ENCODE measurements around the gene ACOT7. TPM values are rescaled to one million over a fixed set of nuclear protein-coding genes. Genes with fewer than 3 reads are reported as not detected.

ACOT7 gene
- total and polyA plus RNA-seq, 2 experiments from 2014 or later: 20.3 to 39.9 TPM

DNA sequence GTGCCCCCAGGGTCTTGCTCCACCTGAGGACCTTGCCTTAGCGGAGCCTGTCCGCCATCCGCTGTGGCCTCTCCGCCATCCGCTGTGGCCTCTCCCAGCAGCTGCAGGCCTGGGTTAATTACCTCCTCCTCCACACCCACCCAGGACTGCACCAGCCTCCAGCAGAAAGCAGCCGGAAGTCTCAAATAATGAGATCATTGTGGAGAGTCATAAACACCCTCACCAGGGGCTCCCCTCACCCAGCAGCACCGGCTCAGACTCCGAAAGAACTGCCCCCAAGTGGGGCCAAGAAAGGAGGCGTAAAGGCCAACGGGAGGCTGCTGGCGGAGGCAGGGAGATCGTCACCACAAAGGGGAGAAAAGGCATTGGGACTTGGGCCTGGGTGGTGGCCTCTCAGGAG lies 122.0 kb downstream of the ACOT7 start:
- Histone ChIP-seq H3K27me3 (no peaks in the 10 kb centered on the region), H3K4me2 (no peak overlapping the region), H4K20me1 (ENCODE audit: insufficient read depth, poor library complexity, severe bottlenecking) (no peaks in the 10 kb centered on the region), H3K9me2 (replicated peaks; ENCODE audit: insufficient read depth) (no peaks in the 10 kb centered on the region), H3K9me3 (ENCODE audit: low read depth) (no peaks in the 10 kb centered on the region), H3K4me1 (ENCODE audit: insufficient read depth) (peaks cover 38% of the 10 kb centered on the region), H3K36me3 (replicated peaks; ENCODE audit: insufficient read depth, low read depth) (no peaks in the 10 kb centered on the region), H2AFZ (no peak overlapping the region), H3K4me3 (no peak overlapping the region), H3K79me2 (no peaks in the 10 kb centered on the region), H3K27ac (peak overlapping the region; percentile 55)
- 57% methylated on average over 12 of the region's 12 CpGs for WGBS (ENCODE audit: low lambda C conversion rate, missing lambda C conversion rate)
- DNase-seq (ENCODE audit: low spot score): peak; percentile 50
- TF ChIP-seq EZH2phosphoT487 (IDR thresholded peaks at IDR 0.05; ENCODE audit: low read depth, severe bottlenecking, unreplicated experiment) (no peak), EZH2 (IDR thresholded peaks at IDR 0.05; ENCODE audit: borderline replicate concordance) (no peak)
- TF ChIP-seq, protein P1, sequence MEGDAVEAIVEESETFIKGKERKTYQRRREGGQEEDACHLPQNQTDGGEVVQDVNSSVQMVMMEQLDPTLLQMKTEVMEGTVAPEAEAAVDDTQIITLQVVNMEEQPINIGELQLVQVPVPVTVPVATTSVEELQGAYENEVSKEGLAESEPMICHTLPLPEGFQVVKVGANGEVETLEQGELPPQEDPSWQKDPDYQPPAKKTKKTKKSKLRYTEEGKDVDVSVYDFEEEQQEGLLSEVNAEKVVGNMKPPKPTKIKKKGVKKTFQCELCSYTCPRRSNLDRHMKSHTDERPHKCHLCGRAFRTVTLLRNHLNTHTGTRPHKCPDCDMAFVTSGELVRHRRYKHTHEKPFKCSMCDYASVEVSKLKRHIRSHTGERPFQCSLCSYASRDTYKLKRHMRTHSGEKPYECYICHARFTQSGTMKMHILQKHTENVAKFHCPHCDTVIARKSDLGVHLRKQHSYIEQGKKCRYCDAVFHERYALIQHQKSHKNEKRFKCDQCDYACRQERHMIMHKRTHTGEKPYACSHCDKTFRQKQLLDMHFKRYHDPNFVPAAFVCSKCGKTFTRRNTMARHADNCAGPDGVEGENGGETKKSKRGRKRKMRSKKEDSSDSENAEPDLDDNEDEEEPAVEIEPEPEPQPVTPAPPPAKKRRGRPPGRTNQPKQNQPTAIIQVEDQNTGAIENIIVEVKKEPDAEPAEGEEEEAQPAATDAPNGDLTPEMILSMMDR (IDR thresholded peaks at IDR 0.05; ENCODE audit: poor library complexity): no peak

DNA sequence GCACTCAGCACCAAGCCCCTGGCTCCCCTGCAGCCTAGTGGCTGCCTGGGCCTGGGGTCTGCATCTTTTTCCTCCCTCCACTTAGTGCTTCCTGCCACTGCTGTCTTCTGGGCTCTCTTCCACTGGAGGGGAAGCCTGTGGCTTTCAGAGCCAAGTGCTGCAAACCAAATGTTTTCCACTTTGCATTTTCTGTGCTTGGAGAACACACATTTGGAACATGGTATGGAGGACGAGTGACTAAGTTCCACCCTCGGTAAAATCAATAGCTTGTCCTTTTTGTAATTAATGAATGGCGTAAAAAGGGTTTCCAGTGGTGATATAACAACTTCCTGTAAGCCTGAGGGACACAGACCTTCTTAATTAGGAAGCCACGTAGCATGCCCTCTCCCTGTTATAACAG lies 122.6 kb downstream of the ACOT7 start:
- Histone ChIP-seq H3K27ac (peak overlapping the region; percentile 31), H3K4me3 (no peak overlapping the region)

DNA sequence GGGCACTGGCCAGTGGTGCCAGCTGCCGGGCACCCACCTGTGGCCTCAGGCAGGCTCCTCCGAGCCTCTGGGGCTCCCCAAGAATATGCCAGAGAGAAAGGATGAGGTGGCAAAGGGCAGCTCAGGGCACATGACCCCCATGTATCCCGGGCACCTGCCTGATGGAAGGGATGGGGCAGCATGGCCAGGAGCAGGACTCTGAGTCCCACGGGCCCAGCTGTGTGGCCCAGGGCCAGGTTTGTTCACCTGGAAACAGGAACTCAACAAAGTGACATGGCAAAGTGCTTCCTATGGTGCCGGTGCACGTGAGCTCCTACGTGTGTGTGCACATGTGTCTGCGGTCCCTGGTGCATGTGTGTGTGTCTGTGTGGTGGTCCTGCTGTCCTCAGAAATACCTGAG lies 123.2 kb downstream of the ACOT7 start:
- Histone ChIP-seq H3K4me2 (peak overlapping the region; percentile 51), H3K36me3 (replicated peaks; ENCODE audit: insufficient read depth, low read depth) (no peaks in the 10 kb centered on the region), H3K4me1 (ENCODE audit: insufficient read depth) (peaks cover 32% of the 10 kb centered on the region), H3K4me3 (no peak overlapping the region), H4K20me1 (ENCODE audit: insufficient read depth, poor library complexity, severe bottlenecking) (no peaks in the 10 kb centered on the region), H3K27me3 (no peaks in the 10 kb centered on the region), H3K27ac (peak overlapping the region; percentile 31), H2AFZ (no peak overlapping the region), H3K79me2 (no peaks in the 10 kb centered on the region), H3K9me2 (replicated peaks; ENCODE audit: insufficient read depth) (no peaks in the 10 kb centered on the region), H3K9me3 (ENCODE audit: low read depth) (no peaks in the 10 kb centered on the region)
- no peak for TF ChIP-seq EZH2phosphoT487 (IDR thresholded peaks at IDR 0.05; ENCODE audit: low read depth, severe bottlenecking, unreplicated experiment)
- TF ChIP-seq EZH2 (IDR thresholded peaks at IDR 0.05; ENCODE audit: borderline replicate concordance): no peak
- TF ChIP-seq, protein P1 (IDR thresholded peaks at IDR 0.05; ENCODE audit: poor library complexity): no peak
- no peak for DNase-seq (ENCODE audit: low spot score)
- WGBS (ENCODE audit: low lambda C conversion rate, missing lambda C conversion rate): 80% methylated on average over 8 of the region's 8 CpGs

More for the DNA sequence above, 122.6 kb downstream of the ACOT7 start:
- Histone ChIP-seq H4K20me1 (ENCODE audit: insufficient read depth, poor library complexity, severe bottlenecking) (no peaks in the 10 kb centered on the region), H3K79me2 (no peaks in the 10 kb centered on the region), H3K9me3 (ENCODE audit: low read depth) (no peaks in the 10 kb centered on the region), H3K36me3 (replicated peaks; ENCODE audit: insufficient read depth, low read depth) (no peaks in the 10 kb centered on the region), H3K4me2 (peak overlapping the region; percentile 51), H3K4me1 (ENCODE audit: insufficient read depth) (peaks cover 36% of the 10 kb centered on the region), H3K9me2 (replicated peaks; ENCODE audit: insufficient read depth) (no peaks in the 10 kb centered on the region), H3K27me3 (no peaks in the 10 kb centered on the region), H2AFZ (no peak overlapping the region)
- no peak for DNase-seq (ENCODE audit: low spot score)
- TF ChIP-seq EZH2phosphoT487 (IDR thresholded peaks at IDR 0.05; ENCODE audit: low read depth, severe bottlenecking, unreplicated experiment) (no peak), EZH2 (IDR thresholded peaks at IDR 0.05; ENCODE audit: borderline replicate concordance) (no peak)
- TF ChIP-seq, protein P1 (IDR thresholded peaks at IDR 0.05; ENCODE audit: poor library complexity): no peak
- 70% methylated on average over 4 of the region's 4 CpGs for WGBS (ENCODE audit: low lambda C conversion rate, missing lambda C conversion rate)
